PC-3 (cell line): ENCODE data around the gene CEP290. TPM values are rescaled to one million over a fixed set of nuclear protein-coding genes. Genes with fewer than 3 reads are reported as not detected.

Experiments
- ATAC-seq: fragments of 200-7000 bp; cut with Tn5 transposase; 2 replicates; pipeline ENCODE4 v1.9.1; 2020; ENCODE audit warnings: mild to moderate bottlenecking, moderate library complexity
- BruUV-seq: library from RNA; stranded (reverse); fragments of 400-500 nt; replicated peaks from 2 replicates; lab custom pipeline; 2021; lab: Mats Ljungman, UMichigan
- CTCF ChIA-PET: fragments of 300-600 bp; sonication (Branson Sonifier 250); formaldehyde crosslinking; loops from one replicate; lab custom pipeline; 2022; ENCODE audit warnings: antibody characterized with exemption; lab: Charles Lee
- POLR2A ChIA-PET: fragments of 300-600 bp; sonication (Branson Sonifier 250); formaldehyde crosslinking; loops from one replicate; lab custom pipeline; 2022; ENCODE audit warnings: antibody characterized with exemption; ENCODE audit not compliant: unreplicated experiment; lab: Charles Lee
- DNase-seq: peaks from one replicate; pipeline ENCODE4 v3.0.0-alpha.2; 2015
- H2AFZ ChIP-seq: fragments of 300-600 bp; sonication (generic); 2 replicates; pipeline ENCODE4 v1.6.0; 2016; ENCODE audit warnings: antibody characterized with exemption, low read length
- H3F3A ChIP-seq: fragments of 300-600 bp; sonication (generic); one replicate; pipeline ENCODE4 v1.6.0; 2017; ENCODE audit warnings: antibody characterized with exemption, low read length, control low read depth, mild to moderate bottlenecking; ENCODE audit not compliant: unreplicated experiment
- H3K27ac ChIP-seq: fragments of 300-600 bp; sonication (generic); 2 replicates; pipeline ENCODE4 v1.5.1; 2016; ENCODE audit warnings: mild to moderate bottlenecking, low read length
- H3K27me3 ChIP-seq: fragments of 300-600 bp; sonication (generic); 2 replicates; pipeline ENCODE4 v1.6.1; 2016; ENCODE audit warnings: low read length, mixed read lengths
- H3K36me3 ChIP-seq: fragments of 300-600 bp; sonication (generic); 2 replicates; pipeline ENCODE4 v1.6.1; 2016; ENCODE audit warnings: low read depth, mixed run types, low read length, mixed read lengths
- H3K4me1 ChIP-seq: fragments of 300-600 bp; sonication (generic); 2 replicates; pipeline ENCODE4 v1.5.1; 2016; ENCODE audit warnings: low read length; ENCODE audit not compliant: insufficient read depth
- H3K4me2 ChIP-seq: fragments of 300-600 bp; sonication (generic); 2 replicates; pipeline ENCODE4 v1.6.0; 2016; ENCODE audit warnings: low read length
- H3K4me3 ChIP-seq: fragments of 300-600 bp; sonication (generic); 2 replicates; pipeline ENCODE4 v1.5.1; 2016; ENCODE audit warnings: mild to moderate bottlenecking, low read length, mixed read lengths
- H3K79me2 ChIP-seq: fragments of 300-600 bp; sonication (generic); 2 replicates; pipeline ENCODE4 v1.6.1; 2017; ENCODE audit warnings: low read length, mixed read lengths
- H3K9ac ChIP-seq: fragments of 300-600 bp; sonication (generic); 2 replicates; pipeline ENCODE4 v1.6.0; 2016; ENCODE audit warnings: mild to moderate bottlenecking, low read length
- H3K9me2 ChIP-seq: fragments of 300-600 bp; sonication (generic); replicated peaks from 2 replicates; pipeline ENCODE4 v1.6.1; 2016; ENCODE audit warnings: mixed run types, low read length, mixed read lengths
- H3K9me3 ChIP-seq: fragments of 300-600 bp; sonication (generic); 2 replicates; pipeline ENCODE4 v1.6.1; 2016; ENCODE audit warnings: low read length, mixed read lengths
- H4K20me1 ChIP-seq: fragments of 300-600 bp; sonication (generic); 2 replicates; pipeline ENCODE4 v1.6.1; 2016; ENCODE audit warnings: low read length, mixed read lengths
- CTCF ChIP-seq: fragments of 300-600 bp; sonication (generic); conservative IDR thresholded peaks from 2 replicates; pipeline ENCODE4 v1.5.1; 2017; ENCODE audit warnings: antibody characterized with exemption, low read depth, mild to moderate bottlenecking, low read length
- EZH2 ChIP-seq: fragments of 300-600 bp; sonication (generic); IDR thresholded peaks from one replicate; pipeline ENCODE4 v1.6.1; 2017; ENCODE audit warnings: antibody characterized with exemption, mild to moderate bottlenecking, low read length; ENCODE audit not compliant: unreplicated experiment
- EZH2phosphoT487 ChIP-seq: fragments of 300-600 bp; sonication (generic); IDR thresholded peaks from 2 replicates; pipeline ENCODE4 v1.6.1; 2018; ENCODE audit warnings: mild to moderate bottlenecking, antibody characterized with exemption, low read length, borderline replicate concordance
- intact Hi-C: fragments of 100-400 bp; cut with micrococcal nuclease; formaldehyde crosslinking; loops from 2 replicates; pipeline ENCODE4 v1.9.0; 2023
- total RNA-seq: library from RNA; depleted of rRNA; stranded (reverse); fragments of >200 nt; gene quantifications from 2 replicates; pipeline ENCODE4 v1.2.3, GENCODE V29; 2014

The CEP290 gene
- total RNA-seq, 1 experiment from 2014 or later, result 9.7 TPM

GRCh38 chr12:88127099-88127498, 14.8 kb downstream of the CEP290 start:
- no TSS peak for BruUV-seq
- Histone ChIP-seq H4K20me1 (no peaks in the 10 kb centered on the region), H3K9me3 (no peaks in the 10 kb centered on the region), H3K4me3 (no peak overlapping the region), H2AFZ (no peak overlapping the region), H3K79me2 (no peaks in the 10 kb centered on the region), H3K27me3 (no peaks in the 10 kb centered on the region), H3K4me2 (no peak overlapping the region), H3K36me3 (peaks cover 3% of the 10 kb centered on the region; the same call in 1 of the 2 replicates), H3K9me2 (no peaks in the 10 kb centered on the region), H3K27ac (no peak overlapping the region), H3K9ac (no peak overlapping the region), H3K4me1 (no peaks in the 10 kb centered on the region), H3F3A (no peaks in the 10 kb centered on the region)
- POLR2A ChIA-PET, result no interaction called here
- intact Hi-C loops, result no loop called here
- CTCF ChIA-PET, result no interaction called here
- TF ChIP-seq EZH2phosphoT487 (no peak), EZH2 (no peak)
- ATAC-seq (no peak), DNase-seq (no peak)

GRCh38 chr12:88122666-88123065, 19.2 kb downstream of the CEP290 start:
- Histone ChIP-seq H3K4me2 (no peak overlapping the region), H3F3A (no peaks in the 10 kb centered on the region), H3K27me3 (no peaks in the 10 kb centered on the region), H3K4me3 (no peak overlapping the region), H2AFZ (no peak overlapping the region), H4K20me1 (no peaks in the 10 kb centered on the region), H3K36me3 (peaks cover 9% of the 10 kb centered on the region; the same call in 1 of the 2 replicates), H3K4me1 (no peaks in the 10 kb centered on the region), H3K27ac (no peak overlapping the region), H3K9me3 (no peaks in the 10 kb centered on the region), H3K9me2 (no peaks in the 10 kb centered on the region), H3K79me2 (no peaks in the 10 kb centered on the region), H3K9ac (no peak overlapping the region)
- ChIA-PET POLR2A (no interaction called here), CTCF (no interaction called here)
- no TSS peak for BruUV-seq
- TF ChIP-seq CTCF (no peak), EZH2 (no peak), EZH2phosphoT487 (no peak)
- intact Hi-C loops, result no loop called here
- no peak for DNase-seq
- ATAC-seq, result no peak

GRCh38 chr12:88113871-88114270, 28.0 kb downstream of the CEP290 start:
- TF ChIP-seq CTCF (no peak), EZH2 (no peak), EZH2phosphoT487 (no peak)
- Histone ChIP-seq H3K9me3 (no peaks in the 10 kb centered on the region), H3K27me3 (no peaks in the 10 kb centered on the region), H3K4me2 (no peak overlapping the region), H3K27ac (no peak overlapping the region), H2AFZ (no peak overlapping the region), H3K79me2 (no peaks in the 10 kb centered on the region), H3K4me3 (no peak overlapping the region), H3K4me1 (peaks cover 5% of the 10 kb centered on the region; the same call in 1 of the 2 replicates), H3K9ac (no peak overlapping the region), H3K36me3 (peaks cover 20% of the 10 kb centered on the region), H3F3A (no peaks in the 10 kb centered on the region), H3K9me2 (no peaks in the 10 kb centered on the region), H4K20me1 (no peaks in the 10 kb centered on the region)
- intact Hi-C loops, result loop anchor here (5.0 to 10.0 kb wide), 2 partner anchors 903 to 1351 kb away; no protein-coding TSS in a partner anchor
- DNase-seq (peak; percentile 20), ATAC-seq (no peak)
- ChIA-PET POLR2A (no interaction called here), CTCF (no interaction called here)
- BruUV-seq, result no TSS peak
